ENCODE data around the gene PSME3. TPM values are rescaled to one million over a fixed set of nuclear protein-coding genes. Genes with fewer than 3 reads are reported as not detected.
A peak's percentile ranks its signal among the peaks of the same experiment; 100 is the strongest.

PSME3 gene
- total and polyA plus RNA-seq, 9 of the 15 experiments (the other 6 are each of a cell fraction or from before 2014, with no cell fraction given): 31.2 to 275 (median 141) TPM

DNA sequence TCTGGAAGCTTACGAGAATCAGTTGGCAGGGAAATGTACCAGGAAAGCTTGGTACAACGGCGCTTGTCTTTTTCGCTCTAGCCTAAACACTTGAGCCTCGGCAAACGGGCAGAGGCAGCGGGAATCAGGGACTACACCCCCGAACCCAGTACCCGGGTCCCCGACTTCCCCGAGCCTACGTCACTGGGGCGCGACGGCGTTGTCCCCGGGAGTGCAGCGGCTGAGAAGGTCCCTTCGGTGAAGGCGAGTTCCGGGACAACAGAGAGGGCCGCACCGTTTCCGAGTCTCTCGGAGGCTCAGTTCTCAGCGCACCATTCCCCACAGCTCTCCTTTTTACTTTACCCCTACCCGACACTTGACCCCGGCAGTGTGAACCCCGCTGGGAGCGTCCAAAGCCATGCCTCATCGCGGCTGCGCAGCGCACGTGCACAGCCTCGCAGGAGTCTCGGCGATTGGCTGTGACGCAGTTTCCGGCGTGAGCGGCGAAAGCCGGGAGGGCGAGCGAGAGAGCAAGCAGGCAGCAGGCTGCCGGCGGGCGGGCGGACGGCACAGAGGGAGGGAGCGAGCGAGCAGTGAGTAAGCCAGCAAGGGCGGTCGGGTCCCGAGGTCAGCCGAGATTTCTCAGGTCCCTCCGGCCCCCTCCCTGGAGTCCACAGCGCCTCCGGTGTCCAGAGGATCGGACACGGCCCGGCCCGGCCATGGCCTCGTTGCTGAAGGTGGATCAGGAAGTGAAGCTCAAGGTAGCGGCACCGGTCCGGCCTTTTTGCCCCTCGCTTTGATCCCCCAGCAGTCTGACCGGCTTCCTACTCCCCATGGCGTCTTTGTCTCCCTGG, at the start of gene PSME3 (continued):
- TF ChIP-seq RBM17 (IDR thresholded peaks at IDR 0.05; ENCODE audit: borderline replicate concordance, low read depth, low read length): no peak
- TF ChIP-seq BCOR (IDR thresholded peaks at IDR 0.05): peak; percentile 68; the same call in 1 of the 2 replicates
- TF ChIP-seq MTA1 (IDR thresholded peaks at IDR 0.05; ENCODE audit: borderline replicate concordance): peak; percentile 99
- TF ChIP-seq, protein P1, sequence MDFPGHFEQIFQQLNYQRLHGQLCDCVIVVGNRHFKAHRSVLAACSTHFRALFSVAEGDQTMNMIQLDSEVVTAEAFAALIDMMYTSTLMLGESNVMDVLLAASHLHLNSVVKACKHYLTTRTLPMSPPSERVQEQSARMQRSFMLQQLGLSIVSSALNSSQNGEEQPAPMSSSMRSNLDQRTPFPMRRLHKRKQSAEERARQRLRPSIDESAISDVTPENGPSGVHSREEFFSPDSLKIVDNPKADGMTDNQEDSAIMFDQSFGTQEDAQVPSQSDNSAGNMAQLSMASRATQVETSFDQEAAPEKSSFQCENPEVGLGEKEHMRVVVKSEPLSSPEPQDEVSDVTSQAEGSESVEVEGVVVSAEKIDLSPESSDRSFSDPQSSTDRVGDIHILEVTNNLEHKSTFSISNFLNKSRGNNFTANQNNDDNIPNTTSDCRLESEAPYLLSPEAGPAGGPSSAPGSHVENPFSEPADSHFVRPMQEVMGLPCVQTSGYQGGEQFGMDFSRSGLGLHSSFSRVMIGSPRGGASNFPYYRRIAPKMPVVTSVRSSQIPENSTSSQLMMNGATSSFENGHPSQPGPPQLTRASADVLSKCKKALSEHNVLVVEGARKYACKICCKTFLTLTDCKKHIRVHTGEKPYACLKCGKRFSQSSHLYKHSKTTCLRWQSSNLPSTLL (IDR thresholded peaks at IDR 0.05): no peak
- TF ChIP-seq, protein P2, sequence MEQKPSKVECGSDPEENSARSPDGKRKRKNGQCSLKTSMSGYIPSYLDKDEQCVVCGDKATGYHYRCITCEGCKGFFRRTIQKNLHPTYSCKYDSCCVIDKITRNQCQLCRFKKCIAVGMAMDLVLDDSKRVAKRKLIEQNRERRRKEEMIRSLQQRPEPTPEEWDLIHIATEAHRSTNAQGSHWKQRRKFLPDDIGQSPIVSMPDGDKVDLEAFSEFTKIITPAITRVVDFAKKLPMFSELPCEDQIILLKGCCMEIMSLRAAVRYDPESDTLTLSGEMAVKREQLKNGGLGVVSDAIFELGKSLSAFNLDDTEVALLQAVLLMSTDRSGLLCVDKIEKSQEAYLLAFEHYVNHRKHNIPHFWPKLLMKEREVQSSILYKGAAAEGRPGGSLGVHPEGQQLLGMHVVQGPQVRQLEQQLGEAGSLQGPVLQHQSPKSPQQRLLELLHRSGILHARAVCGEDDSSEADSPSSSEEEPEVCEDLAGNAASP (IDR thresholded peaks at IDR 0.05): no peak
- TF ChIP-seq ZNF282 (CRISPR knock-in tag; IDR thresholded peaks at IDR 0.05): no peak
- TF ChIP-seq, protein P3, sequence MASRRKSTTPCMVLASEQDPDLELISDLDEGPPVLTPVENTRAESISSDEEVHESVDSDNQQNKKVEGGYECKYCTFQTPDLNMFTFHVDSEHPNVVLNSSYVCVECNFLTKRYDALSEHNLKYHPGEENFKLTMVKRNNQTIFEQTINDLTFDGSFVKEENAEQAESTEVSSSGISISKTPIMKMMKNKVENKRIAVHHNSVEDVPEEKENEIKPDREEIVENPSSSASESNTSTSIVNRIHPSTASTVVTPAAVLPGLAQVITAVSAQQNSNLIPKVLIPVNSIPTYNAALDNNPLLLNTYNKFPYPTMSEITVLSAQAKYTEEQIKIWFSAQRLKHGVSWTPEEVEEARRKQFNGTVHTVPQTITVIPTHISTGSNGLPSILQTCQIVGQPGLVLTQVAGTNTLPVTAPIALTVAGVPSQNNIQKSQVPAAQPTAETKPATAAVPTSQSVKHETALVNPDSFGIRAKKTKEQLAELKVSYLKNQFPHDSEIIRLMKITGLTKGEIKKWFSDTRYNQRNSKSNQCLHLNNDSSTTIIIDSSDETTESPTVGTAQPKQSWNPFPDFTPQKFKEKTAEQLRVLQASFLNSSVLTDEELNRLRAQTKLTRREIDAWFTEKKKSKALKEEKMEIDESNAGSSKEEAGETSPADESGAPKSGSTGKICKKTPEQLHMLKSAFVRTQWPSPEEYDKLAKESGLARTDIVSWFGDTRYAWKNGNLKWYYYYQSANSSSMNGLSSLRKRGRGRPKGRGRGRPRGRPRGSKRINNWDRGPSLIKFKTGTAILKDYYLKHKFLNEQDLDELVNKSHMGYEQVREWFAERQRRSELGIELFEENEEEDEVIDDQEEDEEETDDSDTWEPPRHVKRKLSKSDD (conservative IDR thresholded peaks at IDR 0.05; ENCODE audit: low read length): no peak
- no peak for TF ChIP-seq NR2C2 (CRISPR knock-in tag; IDR thresholded peaks at IDR 0.05)
- peak; percentile 94 for TF ChIP-seq NR2C2 (tag; IDR thresholded peaks at IDR 0.05)
- TF ChIP-seq, protein P4, sequence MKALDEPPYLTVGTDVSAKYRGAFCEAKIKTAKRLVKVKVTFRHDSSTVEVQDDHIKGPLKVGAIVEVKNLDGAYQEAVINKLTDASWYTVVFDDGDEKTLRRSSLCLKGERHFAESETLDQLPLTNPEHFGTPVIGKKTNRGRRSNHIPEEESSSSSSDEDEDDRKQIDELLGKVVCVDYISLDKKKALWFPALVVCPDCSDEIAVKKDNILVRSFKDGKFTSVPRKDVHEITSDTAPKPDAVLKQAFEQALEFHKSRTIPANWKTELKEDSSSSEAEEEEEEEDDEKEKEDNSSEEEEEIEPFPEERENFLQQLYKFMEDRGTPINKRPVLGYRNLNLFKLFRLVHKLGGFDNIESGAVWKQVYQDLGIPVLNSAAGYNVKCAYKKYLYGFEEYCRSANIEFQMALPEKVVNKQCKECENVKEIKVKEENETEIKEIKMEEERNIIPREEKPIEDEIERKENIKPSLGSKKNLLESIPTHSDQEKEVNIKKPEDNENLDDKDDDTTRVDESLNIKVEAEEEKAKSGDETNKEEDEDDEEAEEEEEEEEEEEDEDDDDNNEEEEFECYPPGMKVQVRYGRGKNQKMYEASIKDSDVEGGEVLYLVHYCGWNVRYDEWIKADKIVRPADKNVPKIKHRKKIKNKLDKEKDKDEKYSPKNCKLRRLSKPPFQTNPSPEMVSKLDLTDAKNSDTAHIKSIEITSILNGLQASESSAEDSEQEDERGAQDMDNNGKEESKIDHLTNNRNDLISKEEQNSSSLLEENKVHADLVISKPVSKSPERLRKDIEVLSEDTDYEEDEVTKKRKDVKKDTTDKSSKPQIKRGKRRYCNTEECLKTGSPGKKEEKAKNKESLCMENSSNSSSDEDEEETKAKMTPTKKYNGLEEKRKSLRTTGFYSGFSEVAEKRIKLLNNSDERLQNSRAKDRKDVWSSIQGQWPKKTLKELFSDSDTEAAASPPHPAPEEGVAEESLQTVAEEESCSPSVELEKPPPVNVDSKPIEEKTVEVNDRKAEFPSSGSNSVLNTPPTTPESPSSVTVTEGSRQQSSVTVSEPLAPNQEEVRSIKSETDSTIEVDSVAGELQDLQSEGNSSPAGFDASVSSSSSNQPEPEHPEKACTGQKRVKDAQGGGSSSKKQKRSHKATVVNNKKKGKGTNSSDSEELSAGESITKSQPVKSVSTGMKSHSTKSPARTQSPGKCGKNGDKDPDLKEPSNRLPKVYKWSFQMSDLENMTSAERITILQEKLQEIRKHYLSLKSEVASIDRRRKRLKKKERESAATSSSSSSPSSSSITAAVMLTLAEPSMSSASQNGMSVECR (CRISPR knock-in tag; IDR thresholded peaks at IDR 0.05): peak; percentile 98
- no peak for TF ChIP-seq CBX1 (IDR thresholded peaks at IDR 0.05; ENCODE audit: low read depth)
- no peak for TF ChIP-seq SMAD2 (IDR thresholded peaks at IDR 0.05; ENCODE audit: low read depth, low read length)
- peak; percentile 87 for TF ChIP-seq ATF7 (IDR thresholded peaks at IDR 0.05)
- 0 out of 2 replicates have a peak, but pooled peaks have one; percentile 14 for TF ChIP-seq TARDBP (IDR thresholded peaks at IDR 0.05)
- TF ChIP-seq ZNF274 (IDR thresholded peaks at IDR 0.05; ENCODE audit: borderline replicate concordance, low read depth, low read length): no peak
- TF ChIP-seq ZNF384 (IDR thresholded peaks at IDR 0.05; ENCODE audit: low read depth, low read length): no peak
- TF ChIP-seq SMARCB1 (IDR thresholded peaks at IDR 0.05; ENCODE audit: insufficient read length, low read depth): no peak
- no peak for TF ChIP-seq ZNF263 (CRISPR knock-in tag; IDR thresholded peaks at IDR 0.05; ENCODE audit: borderline replicate concordance)

All from K562 (cell line).